GM12878 (cell line): ENCODE results near the gene GTF3A. TPM values are rescaled to one million over a fixed set of nuclear protein-coding genes. Genes with fewer than 3 reads are reported as not detected.

Experiments used
- ATAC-seq: fragments of 200-7000 bp; cut with Tn5 transposase; 3 replicates; pipeline ENCODE4 v1.9.1; 2020; ENCODE audit warnings: mild to moderate bottlenecking, moderate library complexity
- BruUV-seq: library from RNA; stranded (reverse); fragments of 400-500 nt; replicated peaks from 2 replicates; lab custom pipeline; 2021; lab: Mats Ljungman, UMichigan
- CTCF ChIA-PET: fragments of 300-600 bp; sonication (Branson Sonifier 250); formaldehyde crosslinking; extraction: SDS; loops from one replicate; lab custom pipeline; 2021; ENCODE audit warnings: inconsistent platforms; lab: Yijun Ruan, JAX
- POLR2A ChIA-PET: fragments of 350-600 bp; formaldehyde crosslinking; extraction: SDS; loops from one replicate; lab custom pipeline; 2021; ENCODE audit warnings: inconsistent platforms; lab: Charles Lee
- RAD21 ChIA-PET: fragments of 300-600 bp; sonication (Branson Sonifier 250); formaldehyde crosslinking; loops from one replicate; lab custom pipeline; 2023; ENCODE audit warnings: antibody characterized with exemption; ENCODE audit not compliant: unreplicated experiment; lab: Charles Lee
- SMC1A ChIA-PET: fragments of 300-600 bp; sonication (Branson Sonifier 250); formaldehyde crosslinking; loops from one replicate; lab custom pipeline; 2023; ENCODE audit not compliant: unreplicated experiment, uncharacterized antibody; lab: Charles Lee
- DNase-seq: peaks from one replicate; pipeline ENCODE4 v3.0.0-alpha.2; 2011; ENCODE audit warnings: low read depth, low spot score
- FAIRE-seq: peaks from 3 replicates; lab custom pipeline; 2011; peaks lifted over from hg19 to GRCh38; lab: Jason Lieb, UNC
- H2AFZ ChIP-seq: 2 replicates; pipeline ENCODE4 v1.6.0; 2011; ENCODE audit warnings: low read depth, low read length, control low read depth; ENCODE audit not compliant: control insufficient read depth
- H3K27ac ChIP-seq: 2 replicates; pipeline ENCODE4 v1.5.1; 2011; ENCODE audit warnings: control low read depth; ENCODE audit not compliant: control insufficient read depth, insufficient read depth
- H3K27me3 ChIP-seq, 2 experiments: replicated peaks in 1 of 2; 2 replicates each; pipeline versions ENCODE4 v1.6.0 to v1.6.1; 2011; ENCODE audit warnings: low read length in 1 of 2; ENCODE audit not compliant: control insufficient read depth in 2 of 2, insufficient read depth in 2 of 2
- H3K36me3 ChIP-seq, 2 experiments: 2 replicates each; pipeline ENCODE4 v1.5.1; 2011; ENCODE audit warnings: low read length in 1 of 2; ENCODE audit not compliant: control insufficient read depth in 2 of 2, insufficient read depth in 2 of 2
- H3K4me1 ChIP-seq: 2 replicates; pipeline ENCODE4 v1.6.1; 2011; ENCODE audit warnings: mild to moderate bottlenecking, low read length, moderate library complexity, mixed read lengths; ENCODE audit not compliant: control insufficient read depth, insufficient read depth
- H3K4me2 ChIP-seq: 2 replicates; pipeline ENCODE4 v1.6.0; 2011; ENCODE audit warnings: control low read depth; ENCODE audit not compliant: control insufficient read depth, insufficient read depth
- H3K4me3 ChIP-seq: fragments of 200-600 bp; sonication (generic); 2 replicates; pipeline ENCODE4 v1.5.1; 2016
- H3K79me2 ChIP-seq: 2 replicates; pipeline ENCODE4 v1.6.0; 2011; ENCODE audit warnings: low read length; ENCODE audit not compliant: control insufficient read depth, insufficient read depth
- H3K9ac ChIP-seq: 2 replicates; pipeline ENCODE4 v1.8.0; 2011; ENCODE audit warnings: low read length, control low read depth, mixed read lengths; ENCODE audit not compliant: control insufficient read depth, insufficient read depth
- H3K9me3 ChIP-seq: replicated peaks from 3 replicates; pipeline ENCODE4 v1.5.1; 2011; ENCODE audit warnings: mild to moderate bottlenecking, low read length; ENCODE audit not compliant: control insufficient read depth, insufficient read depth
- H4K20me1 ChIP-seq: 2 replicates; pipeline ENCODE4 v1.6.0; 2011; ENCODE audit not compliant: control insufficient read depth, insufficient read depth
- BCL11A ChIP-seq: IDR thresholded peaks from 2 replicates; pipeline ENCODE4 v1.6.1; 2011; ENCODE audit warnings: low read depth, low read length
- CTCF ChIP-seq, 3 experiments: IDR thresholded peaks in 2 of 3; conservative IDR thresholded peaks in 1 of 3; 2 replicates each; pipeline ENCODE4 v1.5.1; 2011; ENCODE audit warnings: low read depth in 3 of 3, low read length in 3 of 3, mild to moderate bottlenecking in 3 of 3, control low read depth in 2 of 3, moderate library complexity in 2 of 3, inconsistent platforms in 1 of 3, mixed read lengths in 1 of 3; ENCODE audit not compliant: control insufficient read depth in 2 of 3, insufficient read depth in 1 of 3; ENCODE audit errors: extremely low read depth in 1 of 3
- MYB ChIP-seq: fragments of 150-350 bp; IDR thresholded peaks from 2 replicates; pipeline ENCODE4 v1.6.1; 2014; ENCODE audit warnings: mild to moderate bottlenecking, low read depth, low read length, borderline replicate concordance
- NFYB ChIP-seq: IDR thresholded peaks from 2 replicates; pipeline ENCODE4 v1.6.1; 2011; ENCODE audit warnings: low read depth, mild to moderate bottlenecking, low read length, improper control_type of control experiment, moderate library complexity; ENCODE audit not compliant: insufficient read depth
- RAD21 ChIP-seq: IDR thresholded peaks from 2 replicates; pipeline ENCODE4 v1.6.1; 2011; ENCODE audit warnings: mild to moderate bottlenecking, low read depth, low read length, moderate library complexity; ENCODE audit not compliant: insufficient read depth
- RELA ChIP-seq: fragments of 450-650 bp; IDR thresholded peaks from 2 replicates; pipeline ENCODE4 v1.8.0; 2014; ENCODE audit warnings: borderline replicate concordance; ENCODE audit not compliant: partially characterized antibody
- RUNX3 ChIP-seq: IDR thresholded peaks from 2 replicates; pipeline ENCODE4 v1.6.1; 2012; ENCODE audit warnings: low read length, inconsistent platforms
- SMC3 ChIP-seq: IDR thresholded peaks from 2 replicates; pipeline ENCODE4 v1.6.1; 2011; ENCODE audit warnings: low read length, improper control_type of control experiment, borderline replicate concordance
- TARDBP ChIP-seq: IDR thresholded peaks from 2 replicates; pipeline ENCODE4 v1.6.1; 2016; ENCODE audit warnings: borderline replicate concordance
- TCF12 ChIP-seq: IDR thresholded peaks from 2 replicates; pipeline ENCODE4 v1.6.1; 2011; ENCODE audit warnings: low read depth, mild to moderate bottlenecking, low read length
- YY1 ChIP-seq: IDR thresholded peaks from 2 replicates; pipeline ENCODE4 v1.6.1; 2011; ENCODE audit warnings: low read depth, mild to moderate bottlenecking, low read length
- WGBS: methylation state at CpG from one replicate; pipeline ENCODE4 v1.1.6; 2016; ENCODE audit warnings: low lambda C conversion rate; ENCODE audit not compliant: insufficient replicate concordance, insufficient coverage; ENCODE audit errors: missing lambda C conversion rate; 5-methylcytosine and 5-hydroxymethylcytosine counted together
- in situ Hi-C: fragments of 300-500 bp; cut with MboI; formaldehyde crosslinking; loops from 9 replicates; pipeline ENCODE4 v1.14.3; 2018; ENCODE audit warnings: mixed read lengths
- intact Hi-C: fragments of 100-400 bp; cut with micrococcal nuclease; formaldehyde crosslinking; loops from one replicate; pipeline ENCODE4 v1.14.2; 2022; ENCODE audit not compliant: unreplicated experiment
- polyA plus RNA-seq, 11 experiments: library from polyadenylated mRNA; depleted of rRNA in 4 of 11; unstranded in 6 of 11; stranded (reverse) in 5 of 11; fragments of >200 nt; fragmentation: Nextera tagmentation in 4 of 11; fragmentation: Illumina TruSeq in 1 of 11; extraction: Ambion mirVana in 4 of 11; extraction: Trizol in 1 of 11; gene quantifications; 1 replicate in 1 of 11; 2 replicates in 10 of 11; pipeline versions ENCODE4 v1.2.1 to v1.2.3, GENCODE V29; 2011 to 2016; ENCODE audit warnings: inconsistent platforms in 2 of 11, missing spikeins in 2 of 11, low read depth in 1 of 11
- total RNA-seq, 4 experiments: library from RNA; depleted of rRNA in 3 of 4; stranded (reverse); fragments of >200 nt in 3 of 4; fragmentation: Illumina TruSeq in 1 of 4; extraction: Trizol in 1 of 4; gene quantifications; 2 replicates each; pipeline versions ENCODE4 v1.2.1 to v1.2.3, GENCODE V29; 2013 to 2021
- TF ChIP-seq, protein P1 (sequence below): fragments of 450-650 bp; IDR thresholded peaks from 2 replicates; pipeline ENCODE4 v1.6.1; 2016; ENCODE audit warnings: mild to moderate bottlenecking

Gene GTF3A
- total and polyA plus RNA-seq, 10 of the 15 experiments (the other 5 are each of a cell fraction or from before 2014, with no cell fraction given), result 74.2 to 524 (median 216) TPM

GRCh38 chr13:27406178-27406939 lies 18.1 kb upstream of the GTF3A start:
- Histone ChIP-seq H3K4me3 (no peak overlapping the region), H3K9me3 (no peaks in the 10 kb centered on the region), H3K27ac (no peak overlapping the region), H2AFZ (no peak overlapping the region), H3K36me3 (no peaks in the 10 kb centered on the region), H3K4me2 (no peak overlapping the region), H3K4me1 (no peaks in the 10 kb centered on the region), H3K27me3 (no peaks in the 10 kb centered on the region; a peak in 2 of 4 replicates), H3K79me2 (no peaks in the 10 kb centered on the region), H3K9ac (no peak overlapping the region), H4K20me1 (no peaks in the 10 kb centered on the region)
- no TSS peak for BruUV-seq
- ChIA-PET CTCF (interaction anchor here (0.6 to 2.9 kb wide), 9 partner anchors 20 to 459 kb away, joined by 3 to 23 read pairs (median 3); no protein-coding TSS in a partner anchor), POLR2A (no interaction called here), SMC1A (interaction anchor here (2.5 kb wide), 1 partner anchor 420 kb away, joined by 8 read pairs; no protein-coding TSS in a partner anchor), RAD21 (interaction anchor here (0.6 to 1.1 kb wide), 2 partner anchors 127 to 420 kb away, joined by 3 read pairs; no protein-coding TSS in a partner anchor)
- WGBS, result 50% methylated on average over 12 of the region's 12 CpGs
- TF ChIP-seq MYB, result no peak
- TF ChIP-seq RUNX3, result peak; percentile 65
- peak; percentile 64 for TF ChIP-seq RAD21
- no peak for TF ChIP-seq RELA
- TF ChIP-seq, protein P1, sequence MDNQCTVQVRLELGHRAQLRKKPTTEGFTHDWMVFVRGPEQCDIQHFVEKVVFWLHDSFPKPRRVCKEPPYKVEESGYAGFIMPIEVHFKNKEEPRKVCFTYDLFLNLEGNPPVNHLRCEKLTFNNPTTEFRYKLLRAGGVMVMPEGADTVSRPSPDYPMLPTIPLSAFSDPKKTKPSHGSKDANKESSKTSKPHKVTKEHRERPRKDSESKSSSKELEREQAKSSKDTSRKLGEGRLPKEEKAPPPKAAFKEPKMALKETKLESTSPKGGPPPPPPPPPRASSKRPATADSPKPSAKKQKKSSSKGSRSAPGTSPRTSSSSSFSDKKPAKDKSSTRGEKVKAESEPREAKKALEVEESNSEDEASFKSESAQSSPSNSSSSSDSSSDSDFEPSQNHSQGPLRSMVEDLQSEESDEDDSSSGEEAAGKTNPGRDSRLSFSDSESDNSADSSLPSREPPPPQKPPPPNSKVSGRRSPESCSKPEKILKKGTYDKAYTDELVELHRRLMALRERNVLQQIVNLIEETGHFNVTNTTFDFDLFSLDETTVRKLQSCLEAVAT, result no peak
- no peak for TF ChIP-seq TARDBP
- peak; percentile 46 to 64 (median 60) for TF ChIP-seq CTCF (IDR thresholded peaks at IDR 0.05 in 2 of 3, conservative IDR thresholded peaks at IDR 0.05 in 1 of 3; ENCODE audit: control insufficient read depth in 2 of 3, extremely low read depth in 1 of 3, insufficient read depth in 1 of 3, low read depth in 3 of 3, low read length in 3 of 3)
- TF ChIP-seq NFYB, result no peak
- no peak for TF ChIP-seq TCF12
- TF ChIP-seq SMC3, result peak; percentile 68
- 0 out of 2 replicates have a peak, but pooled peaks have one; percentile 31 for TF ChIP-seq YY1
- TF ChIP-seq BCL11A, result no peak
- intact Hi-C loops (loop anchor here (1.0 kb wide), 1 partner anchor 420 kb away; no protein-coding TSS in a partner anchor), in situ Hi-C loops (no loop called here)
- ATAC-seq (peak; percentile 81), FAIRE-seq (peak; percentile 7), DNase-seq (no peak)
